HPDE6-E6E7 (cell line): Measurements from ENCODE around the gene PLGLB1.
"Not testable (repeated sequence)": the region's sequence is repeated elsewhere in the genome, so short reads cannot be mapped to it uniquely, and the experiment has no call there.

Experiments
- DNase-seq: peaks from one replicate; pipeline ENCODE4 v3.0.0; 2011; ENCODE audit warnings: missing footprints; ENCODE audit errors: extremely low spot score

PLGLB1 gene

GRCh38 chr2:87021744-87022143 is at the start of gene PLGLB1:
TSS of gene PLGLB1 (minus strand) at chr2:87021844. CDS start at chr2:87021783, 61 bp downstream.
- not testable (repeated sequence) for DNase-seq

DNA sequence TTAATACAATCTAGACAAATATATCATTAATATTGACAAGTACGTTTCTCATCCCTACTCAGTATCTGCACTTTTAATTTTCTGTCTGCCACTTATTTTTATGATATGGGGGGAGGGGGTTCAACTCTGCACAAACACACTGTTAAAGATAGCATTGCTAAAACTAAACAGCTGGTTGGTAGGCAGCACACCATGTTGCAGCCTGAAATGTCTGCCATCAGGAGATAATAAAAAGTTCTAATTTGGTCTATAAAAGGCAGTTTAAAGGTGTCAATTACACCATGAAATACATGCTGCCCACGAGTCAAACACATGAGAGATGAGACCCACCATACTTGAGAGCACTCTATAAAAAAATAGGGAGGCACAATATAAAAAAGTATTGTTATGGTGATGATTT is 42.7 kb upstream of the PLGLB1 start:
- not testable (repeated sequence) for DNase-seq

DNA sequence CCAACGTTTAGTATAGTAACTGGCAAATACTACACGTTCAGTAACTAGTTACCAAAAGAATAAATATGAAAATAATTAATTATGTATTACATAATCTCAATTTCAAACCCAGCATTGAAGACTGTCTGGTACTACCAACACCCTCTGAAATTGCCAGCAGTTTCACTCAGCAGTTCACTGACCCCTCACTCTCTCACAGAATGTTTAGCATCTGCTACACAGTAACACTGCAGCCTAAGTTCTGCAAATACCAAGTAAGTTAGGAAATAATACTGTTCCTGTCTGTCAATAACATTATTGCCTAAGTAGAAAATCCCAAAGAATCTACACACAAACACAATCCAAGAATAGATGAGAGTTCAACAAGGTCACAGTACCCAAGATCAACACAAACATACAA is 41.8 kb upstream of the PLGLB1 start:
- DNase-seq = not testable (repeated sequence)

DNA sequence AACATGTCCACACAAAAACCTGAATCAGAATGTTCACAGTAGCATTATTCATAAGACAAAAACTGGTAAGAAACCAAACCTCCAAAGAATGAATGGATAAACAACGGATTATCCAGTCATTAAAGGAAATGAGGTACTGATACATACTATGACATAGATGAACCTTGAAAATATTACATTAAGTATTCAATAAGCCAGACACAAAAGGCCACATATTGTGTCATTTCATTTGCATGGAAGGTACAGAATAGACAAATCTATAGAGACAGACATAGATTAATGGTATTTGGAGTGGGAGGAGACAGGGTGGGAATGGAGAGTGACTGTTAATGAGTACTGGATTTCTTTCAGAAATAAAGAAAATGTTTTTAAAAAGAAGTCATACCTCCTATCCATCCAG is 39.9 kb upstream of the PLGLB1 start:
- DNase-seq = not testable (repeated sequence)

- DNase-seq = not testable (repeated sequence)
Observed at GRCh38 chr2:87057606-87058005, 36.0 kb upstream of the PLGLB1 start.

DNA sequence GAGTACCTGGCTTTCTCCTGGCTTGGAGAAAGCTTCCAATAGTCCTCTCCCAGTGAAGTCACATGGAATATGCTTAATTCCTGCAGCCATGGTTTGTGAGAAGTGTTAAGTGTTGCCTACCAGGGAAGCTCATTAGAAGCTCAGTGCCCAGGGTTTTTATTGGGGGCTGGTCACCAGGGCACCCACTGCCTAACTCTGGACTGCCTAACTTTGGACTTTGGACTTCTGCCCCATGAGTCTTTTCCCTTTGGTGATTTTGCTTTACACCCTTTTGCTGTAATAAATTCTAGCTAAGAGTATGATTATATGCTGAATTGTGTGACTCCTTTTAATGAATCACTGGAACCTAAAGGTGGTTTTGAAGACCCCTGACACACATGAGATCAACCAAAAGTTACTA is 35.2 kb upstream of the PLGLB1 start:
- DNase-seq = not testable (repeated sequence)

GRCh38 chr2:87056435-87056834 is 34.8 kb upstream of the PLGLB1 start:
- DNase-seq = not testable (repeated sequence)

- not testable (repeated sequence) for DNase-seq
Observed at GRCh38 chr2:87054375-87054774, 32.7 kb upstream of the PLGLB1 start.

GRCh38 chr2:87041321-87041978 is 19.8 kb upstream of the PLGLB1 start:
- not testable (repeated sequence) for DNase-seq

DNA sequence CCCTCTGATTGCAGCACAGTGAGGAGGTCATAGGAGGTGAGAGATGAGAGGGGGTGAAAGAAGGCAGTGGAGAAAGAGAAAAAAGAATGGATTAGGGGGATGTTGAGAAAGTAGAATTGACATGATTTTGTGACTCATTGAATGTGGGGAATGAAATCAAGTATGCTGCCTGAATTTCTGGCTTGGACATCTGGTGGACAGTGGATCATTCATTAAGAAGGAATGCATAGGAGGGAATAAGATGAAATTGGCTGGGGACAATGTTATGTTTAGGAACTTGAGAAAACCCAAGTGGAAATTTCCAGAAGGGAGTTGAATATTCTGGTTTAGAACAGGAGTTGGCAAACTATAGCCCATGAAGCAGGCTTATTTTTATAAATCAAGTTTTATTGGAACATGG is 7.0 kb upstream of the PLGLB1 start:
- not testable (repeated sequence) for DNase-seq

GRCh38 chr2:87026816-87027215 is 5.2 kb upstream of the PLGLB1 start:
- not testable (repeated sequence) for DNase-seq

- DNase-seq = not testable (repeated sequence)
Observed at GRCh38 chr2:87025927-87026326, 4.3 kb upstream of the PLGLB1 start.

- not testable (repeated sequence) for DNase-seq
Observed at GRCh38 chr2:87023988-87024615, 2.5 kb upstream of the PLGLB1 start.

DNA sequence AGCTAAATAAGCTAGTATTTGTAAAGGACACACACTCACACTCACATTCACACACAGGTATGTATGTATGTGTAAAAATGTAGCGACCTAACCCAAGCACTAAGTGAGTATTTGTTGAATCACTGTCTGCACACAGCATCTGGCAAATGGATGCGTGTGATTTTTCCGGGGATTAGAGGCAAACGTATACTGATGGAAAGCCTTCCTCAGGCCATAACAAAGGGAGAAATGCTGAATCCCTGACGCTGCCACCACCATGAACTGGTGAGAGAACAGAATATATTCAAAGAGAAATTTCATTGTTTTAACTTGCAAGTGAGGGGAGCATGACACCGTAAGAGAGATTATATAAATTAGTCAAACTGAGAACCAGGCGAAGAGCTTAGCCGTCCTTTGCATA is 601 bp downstream of the PLGLB1 start:
- DNase-seq = not testable (repeated sequence)

- DNase-seq = not testable (repeated sequence)
Observed at GRCh38 chr2:87019053-87019452, 2.6 kb downstream of the PLGLB1 start.

- not testable (repeated sequence) for DNase-seq
Observed at GRCh38 chr2:87014489-87015169, 7.0 kb downstream of the PLGLB1 start.

DNA sequence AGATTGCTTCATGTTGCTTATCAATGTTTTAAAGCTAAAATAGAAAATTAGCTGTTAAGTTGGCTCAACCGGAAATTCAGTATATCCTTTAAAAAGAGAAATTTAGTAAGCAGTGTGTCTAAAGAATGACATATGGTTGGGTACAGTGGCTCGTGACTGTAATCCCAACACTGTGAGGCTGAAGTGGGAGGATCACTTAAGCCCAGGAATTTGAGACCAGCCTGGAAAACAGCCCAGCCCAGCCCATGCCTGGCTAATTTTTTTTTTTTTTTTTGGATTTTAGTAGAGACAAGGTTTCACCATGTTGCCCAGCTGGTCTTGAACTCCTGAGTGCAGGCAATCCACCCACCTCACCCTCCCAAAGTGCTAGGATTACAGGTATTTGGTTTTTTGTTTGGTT is 17.2 kb downstream of the PLGLB1 start:
- not testable (repeated sequence) for DNase-seq
